Osteoblast (primary cell): Measurements from ENCODE around the gene KLHL5. TPM values are rescaled to one million over a fixed set of nuclear protein-coding genes. Genes with fewer than 3 reads are reported as not detected.

Experiments
- DNase-seq: peaks from one replicate; pipeline ENCODE4 v3.0.0; 2011; ENCODE audit warnings: low spot score, mixed read lengths; ENCODE audit not compliant: insufficient read length; ENCODE audit errors: missing footprints
- H2AFZ ChIP-seq: 2 replicates; pipeline ENCODE4 v1.6.0; 2011; ENCODE audit warnings: mild to moderate bottlenecking, low read length
- H3K27ac ChIP-seq: 2 replicates; pipeline ENCODE4 v1.5.1; 2011; ENCODE audit warnings: mild to moderate bottlenecking, low read depth, low read length, moderate library complexity
- H3K27me3 ChIP-seq: 2 replicates; pipeline ENCODE4 v1.6.0; 2012; ENCODE audit warnings: mild to moderate bottlenecking, control low read depth, inconsistent platforms, low read length, moderate library complexity; ENCODE audit not compliant: insufficient read depth
- H3K36me3 ChIP-seq: 2 replicates; pipeline ENCODE4 v1.5.1; 2011; ENCODE audit warnings: mild to moderate bottlenecking, low read length, control low read depth, moderate library complexity; ENCODE audit not compliant: insufficient read depth
- H3K4me1 ChIP-seq: 2 replicates; pipeline ENCODE4 v1.5.1; 2011; ENCODE audit warnings: mild to moderate bottlenecking, low read length, control low read depth, moderate library complexity; ENCODE audit not compliant: insufficient read depth
- H3K4me2 ChIP-seq: 2 replicates; pipeline ENCODE4 v1.6.0; 2011; ENCODE audit warnings: mild to moderate bottlenecking, low read length; ENCODE audit not compliant: insufficient read depth
- H3K4me3 ChIP-seq: fragments of 200-600 bp; sonication (generic); 3 replicates; pipeline ENCODE4 v1.5.1; 2012; ENCODE audit warnings: mild to moderate bottlenecking, low read length, inconsistent platforms; ENCODE audit not compliant: insufficient read depth
- H3K79me2 ChIP-seq: 2 replicates; pipeline ENCODE4 v1.6.0; 2012; ENCODE audit warnings: mild to moderate bottlenecking, low read length, control low read depth, inconsistent platforms; ENCODE audit not compliant: insufficient read depth
- H3K9me3 ChIP-seq: 2 replicates; pipeline ENCODE4 v1.5.1; 2011; ENCODE audit warnings: low read depth, low read length, control low read depth
- H4K20me1 ChIP-seq: 2 replicates; pipeline ENCODE4 v1.6.0; 2012; ENCODE audit warnings: mild to moderate bottlenecking, low read length, control low read depth; ENCODE audit not compliant: insufficient read depth
- CTCF ChIP-seq: IDR thresholded peaks from 2 replicates; pipeline ENCODE4 v1.5.1; 2011; ENCODE audit warnings: mild to moderate bottlenecking, low read depth, low read length, moderate library complexity; ENCODE audit errors: extremely low read depth
- total RNA-seq: library from RNA; depleted of rRNA; stranded (reverse); fragments of >200 nt; gene quantifications from 2 replicates; pipeline ENCODE4 v1.2.3, GENCODE V29; 2012

KLHL5 gene
- total RNA-seq, 1 donor: 95.5 TPM

GRCh38 chr4:39146211-39146610, 84.2 kb downstream of the KLHL5 start:
- no peaks in the 10 kb centered on the region for H3K79me2 ChIP-seq
- no peaks in the 10 kb centered on the region for H3K36me3 ChIP-seq
- no peaks in the 10 kb centered on the region for H3K4me1 ChIP-seq
- H2AFZ ChIP-seq: no peak overlapping the region
- H4K20me1 ChIP-seq: no peaks in the 10 kb centered on the region
- no peaks in the 10 kb centered on the region for H3K27me3 ChIP-seq
- TF ChIP-seq CTCF: no peak
- no peak overlapping the region for H3K4me3 ChIP-seq
- H3K27ac ChIP-seq: no peak overlapping the region
- no peaks in the 10 kb centered on the region for H3K9me3 ChIP-seq
- no peak for DNase-seq
- H3K4me2 ChIP-seq: no peak overlapping the region

DNA sequence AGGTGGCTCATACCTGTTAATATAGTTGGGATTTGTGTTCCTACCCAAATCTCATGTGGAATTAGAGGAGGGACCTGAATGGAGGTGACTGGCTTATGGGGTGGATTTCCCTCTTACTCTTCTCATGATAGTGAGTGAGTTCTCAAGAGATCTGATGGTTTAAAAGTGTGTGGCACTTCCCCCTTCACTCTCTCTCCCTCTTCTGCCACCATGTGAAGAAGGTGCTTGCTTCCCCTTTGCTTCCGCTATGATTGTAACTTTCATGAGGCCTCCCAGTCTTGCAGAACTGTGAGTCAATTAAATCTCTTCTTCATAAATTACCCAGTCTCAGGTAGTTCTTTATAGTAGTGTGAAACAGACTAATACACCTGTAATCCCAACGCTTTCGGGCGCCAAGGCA, 92.0 kb downstream of the KLHL5 start:
- no peak overlapping the region for H3K4me2 ChIP-seq
- no peaks in the 10 kb centered on the region for H3K79me2 ChIP-seq
- no peak for TF ChIP-seq CTCF
- H3K27me3 ChIP-seq: no peaks in the 10 kb centered on the region
- H3K9me3 ChIP-seq: no peaks in the 10 kb centered on the region
- H2AFZ ChIP-seq: no peak overlapping the region
- no peaks in the 10 kb centered on the region for H4K20me1 ChIP-seq
- H3K36me3 ChIP-seq: no peaks in the 10 kb centered on the region
- no peak overlapping the region for H3K27ac ChIP-seq
- no peak for DNase-seq
- H3K4me3 ChIP-seq: no peak overlapping the region
- no peaks in the 10 kb centered on the region for H3K4me1 ChIP-seq

- Histone ChIP-seq H3K4me2 (no peak overlapping the region), H3K36me3 (no peaks in the 10 kb centered on the region), H4K20me1 (no peaks in the 10 kb centered on the region), H2AFZ (no peak overlapping the region), H3K27ac (no peak overlapping the region), H3K4me3 (no peak overlapping the region), H3K79me2 (no peaks in the 10 kb centered on the region), H3K9me3 (no peaks in the 10 kb centered on the region), H3K4me1 (no peaks in the 10 kb centered on the region), H3K27me3 (no peaks in the 10 kb centered on the region)
- no peak for DNase-seq
- no peak for TF ChIP-seq CTCF
These were observed 95.5 kb downstream of the KLHL5 start for GRCh38 chr4:39157520-39157919.

DNA sequence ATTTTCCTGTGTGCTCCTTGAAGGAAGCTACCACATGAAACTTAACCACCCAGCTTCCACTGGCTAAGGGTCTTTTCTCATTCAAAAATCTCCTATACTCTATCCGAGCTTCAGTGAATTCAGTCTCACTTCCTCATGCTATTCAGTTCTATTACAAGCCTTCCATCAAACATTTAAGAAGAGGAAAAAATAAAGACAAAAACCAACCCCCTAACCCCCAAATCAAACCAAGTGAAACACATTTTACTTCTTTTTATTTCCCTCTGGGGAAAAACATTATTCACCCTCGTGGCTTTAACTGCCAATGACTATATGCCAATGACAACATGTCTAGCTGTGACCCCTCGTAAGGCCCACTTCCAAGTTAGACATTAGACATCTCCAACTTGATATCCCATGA, 104.1 kb downstream of the KLHL5 start:
- H3K27me3 ChIP-seq: no peaks in the 10 kb centered on the region
- no peak overlapping the region for H3K27ac ChIP-seq
- no peaks in the 10 kb centered on the region for H3K36me3 ChIP-seq
- no peak overlapping the region for H3K4me3 ChIP-seq
- H4K20me1 ChIP-seq: no peaks in the 10 kb centered on the region
- no peak for DNase-seq
- no peaks in the 10 kb centered on the region for H3K4me1 ChIP-seq
- no peak for TF ChIP-seq CTCF
- no peaks in the 10 kb centered on the region for H3K9me3 ChIP-seq
- peak overlapping the region; percentile 37 for H2AFZ ChIP-seq
- H3K4me2 ChIP-seq: no peak overlapping the region
- no peaks in the 10 kb centered on the region for H3K79me2 ChIP-seq
